ENCODE measurements around the gene RAD21L1. TPM values are rescaled to one million over a fixed set of nuclear protein-coding genes. Genes with fewer than 3 reads are reported as not detected.

RAD21L1 gene
- total and polyA plus RNA-seq, 2 donors (not counting 1 experiment from before 2014, with no cell fraction given) = 0.16 to 0.50 TPM

DNA sequence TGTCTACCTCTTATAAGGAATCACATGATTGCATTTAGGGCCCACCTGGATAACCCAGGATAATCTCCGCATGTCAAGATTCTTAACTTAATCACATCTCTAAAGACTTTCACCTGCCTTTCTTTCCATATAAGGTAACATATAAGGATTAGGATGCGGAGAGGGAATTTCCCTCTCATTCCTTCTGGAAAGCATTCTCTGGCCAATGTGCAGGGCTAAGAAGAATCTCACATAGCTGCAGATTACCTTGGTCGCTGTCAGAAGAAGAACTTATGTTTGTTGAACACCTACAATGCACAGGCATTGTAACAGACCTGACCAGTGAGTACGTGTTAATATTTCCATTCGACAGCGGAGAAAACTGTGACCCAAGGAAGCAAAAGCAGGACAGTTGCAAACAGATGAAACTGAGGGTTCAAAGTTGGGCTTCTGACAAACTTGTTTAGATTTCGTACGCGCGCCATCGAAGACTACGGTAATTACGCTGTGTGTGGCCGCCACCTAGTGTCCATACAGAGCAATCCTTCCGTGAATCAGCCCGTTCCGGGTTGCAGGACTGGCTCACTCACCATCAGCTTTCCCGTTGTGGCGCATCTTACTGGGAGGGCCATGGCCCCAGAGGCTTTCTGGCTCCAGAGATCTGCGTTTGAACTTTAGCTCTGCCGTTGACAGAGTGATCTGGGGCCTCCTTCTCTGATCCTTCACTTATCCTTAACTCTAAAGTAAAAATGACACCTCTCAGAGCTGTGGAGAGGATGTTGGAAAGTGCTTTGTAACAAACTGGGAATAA lies 13.0 kb upstream of the RAD21L1 start:
- Histone ChIP-seq H2AFZ (ENCODE audit: low read length) (peak overlapping the region; percentile 55), H3K4me3 (replicated peaks in 1 of 4; ENCODE audit: control extremely low read depth in 1 of 4, insufficient read depth in 1 of 4, low read depth in 3 of 4, low read length in 4 of 4) (no peak overlapping the region), H3K79me2 (ENCODE audit: control insufficient read depth, insufficient read depth, low read length) (no peaks in the 10 kb centered on the region), H3K9ac (ENCODE audit: insufficient read depth, low read length) (no peak overlapping the region), H3K27ac (ENCODE audit: insufficient read depth, low read length) (no peak overlapping the region), H3K9me3 (ENCODE audit: control insufficient read depth, insufficient read depth, low read depth, low read length) (no peaks in the 10 kb centered on the region), H3K4me2 (ENCODE audit: extremely low read depth, insufficient read depth, low read length) (peak overlapping the region; percentile 57), H3K4me1 (ENCODE audit: control insufficient read depth, extremely low read depth, insufficient read depth, low read length) (no peaks in the 10 kb centered on the region), H4K20me1 (ENCODE audit: control insufficient read depth, extremely low read depth, insufficient read depth, low read length) (no peaks in the 10 kb centered on the region), H3K27me3 (ENCODE audit: control insufficient read depth, insufficient read depth, low read length) (peaks cover 14% of the 10 kb centered on the region), H3K36me3 (ENCODE audit: control insufficient read depth, insufficient read depth, low read length) (no peaks in the 10 kb centered on the region)
- peak; percentile 62 to 72 for DNase-seq (ENCODE audit: low read depth in 2 of 2)
- TF ChIP-seq EZH2 (IDR thresholded peaks at IDR 0.05; ENCODE audit: low read length, missing control alignments) = no peak
- TF ChIP-seq, protein P1, sequence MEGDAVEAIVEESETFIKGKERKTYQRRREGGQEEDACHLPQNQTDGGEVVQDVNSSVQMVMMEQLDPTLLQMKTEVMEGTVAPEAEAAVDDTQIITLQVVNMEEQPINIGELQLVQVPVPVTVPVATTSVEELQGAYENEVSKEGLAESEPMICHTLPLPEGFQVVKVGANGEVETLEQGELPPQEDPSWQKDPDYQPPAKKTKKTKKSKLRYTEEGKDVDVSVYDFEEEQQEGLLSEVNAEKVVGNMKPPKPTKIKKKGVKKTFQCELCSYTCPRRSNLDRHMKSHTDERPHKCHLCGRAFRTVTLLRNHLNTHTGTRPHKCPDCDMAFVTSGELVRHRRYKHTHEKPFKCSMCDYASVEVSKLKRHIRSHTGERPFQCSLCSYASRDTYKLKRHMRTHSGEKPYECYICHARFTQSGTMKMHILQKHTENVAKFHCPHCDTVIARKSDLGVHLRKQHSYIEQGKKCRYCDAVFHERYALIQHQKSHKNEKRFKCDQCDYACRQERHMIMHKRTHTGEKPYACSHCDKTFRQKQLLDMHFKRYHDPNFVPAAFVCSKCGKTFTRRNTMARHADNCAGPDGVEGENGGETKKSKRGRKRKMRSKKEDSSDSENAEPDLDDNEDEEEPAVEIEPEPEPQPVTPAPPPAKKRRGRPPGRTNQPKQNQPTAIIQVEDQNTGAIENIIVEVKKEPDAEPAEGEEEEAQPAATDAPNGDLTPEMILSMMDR (conservative IDR thresholded peaks at IDR 0.05 in 1 of 2, IDR thresholded peaks at IDR 0.05 in 1 of 2; ENCODE audit: low read depth in 1 of 2, low read length in 2 of 2) = peak; percentile 82 to 92

DNA sequence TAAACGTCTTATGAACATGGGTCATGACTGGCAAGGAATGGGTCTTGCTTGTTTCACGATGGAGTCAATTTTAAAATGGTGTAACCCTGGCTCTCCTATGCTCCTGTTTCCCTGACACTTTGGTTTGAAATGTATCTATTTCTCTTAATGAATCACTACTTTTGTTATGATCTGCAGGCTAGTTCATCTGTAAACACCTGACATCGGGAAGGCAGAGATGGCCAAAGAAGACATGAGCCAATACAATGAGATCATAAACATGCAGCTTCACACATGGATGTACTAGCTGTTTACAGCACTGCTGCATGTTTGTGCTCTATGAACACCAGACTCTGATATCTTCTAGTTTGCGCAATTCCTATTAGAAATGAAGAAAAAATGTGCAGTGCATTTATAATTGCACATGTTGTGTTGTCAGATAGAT lies 11.0 kb upstream of the RAD21L1 start:
- Histone ChIP-seq H2AFZ (ENCODE audit: low read length) (no peak overlapping the region), H3K79me2 (ENCODE audit: control insufficient read depth, insufficient read depth, low read length) (no peaks in the 10 kb centered on the region)
- DNase-seq (ENCODE audit: low read depth in 2 of 2) = peak in 1 of 2 donors; percentile 18

More for the DNA sequence above, 11.0 kb upstream of the RAD21L1 start:
- Histone ChIP-seq H3K4me1 (ENCODE audit: control insufficient read depth, extremely low read depth, insufficient read depth, low read length) (no peaks in the 10 kb centered on the region), H3K9me3 (ENCODE audit: control insufficient read depth, insufficient read depth, low read depth, low read length) (no peaks in the 10 kb centered on the region), H3K4me3 (replicated peaks in 1 of 4; ENCODE audit: control extremely low read depth in 1 of 4, insufficient read depth in 1 of 4, low read depth in 3 of 4, low read length in 4 of 4) (no peak overlapping the region), H3K27me3 (ENCODE audit: control insufficient read depth, insufficient read depth, low read length) (peaks cover 6% of the 10 kb centered on the region), H3K4me2 (ENCODE audit: extremely low read depth, insufficient read depth, low read length) (no peak overlapping the region), H3K27ac (ENCODE audit: insufficient read depth, low read length) (no peak overlapping the region), H4K20me1 (ENCODE audit: control insufficient read depth, extremely low read depth, insufficient read depth, low read length) (no peaks in the 10 kb centered on the region), H3K36me3 (ENCODE audit: control insufficient read depth, insufficient read depth, low read length) (no peaks in the 10 kb centered on the region), H3K9ac (ENCODE audit: insufficient read depth, low read length) (no peak overlapping the region)
- TF ChIP-seq EZH2 (IDR thresholded peaks at IDR 0.05; ENCODE audit: low read length, missing control alignments) = peak; percentile 27
- TF ChIP-seq, protein P1 (conservative IDR thresholded peaks at IDR 0.05 in 1 of 2, IDR thresholded peaks at IDR 0.05 in 1 of 2; ENCODE audit: low read depth in 1 of 2, low read length in 2 of 2) = no peak

Data from fibroblast of lung (primary cell).